ENCODE data around the gene SHROOM1.
"Not testable (repeated sequence)": the region's sequence is repeated elsewhere in the genome, so short reads cannot be mapped to it uniquely, and the experiment has no call there.

The SHROOM1 gene, protein sequence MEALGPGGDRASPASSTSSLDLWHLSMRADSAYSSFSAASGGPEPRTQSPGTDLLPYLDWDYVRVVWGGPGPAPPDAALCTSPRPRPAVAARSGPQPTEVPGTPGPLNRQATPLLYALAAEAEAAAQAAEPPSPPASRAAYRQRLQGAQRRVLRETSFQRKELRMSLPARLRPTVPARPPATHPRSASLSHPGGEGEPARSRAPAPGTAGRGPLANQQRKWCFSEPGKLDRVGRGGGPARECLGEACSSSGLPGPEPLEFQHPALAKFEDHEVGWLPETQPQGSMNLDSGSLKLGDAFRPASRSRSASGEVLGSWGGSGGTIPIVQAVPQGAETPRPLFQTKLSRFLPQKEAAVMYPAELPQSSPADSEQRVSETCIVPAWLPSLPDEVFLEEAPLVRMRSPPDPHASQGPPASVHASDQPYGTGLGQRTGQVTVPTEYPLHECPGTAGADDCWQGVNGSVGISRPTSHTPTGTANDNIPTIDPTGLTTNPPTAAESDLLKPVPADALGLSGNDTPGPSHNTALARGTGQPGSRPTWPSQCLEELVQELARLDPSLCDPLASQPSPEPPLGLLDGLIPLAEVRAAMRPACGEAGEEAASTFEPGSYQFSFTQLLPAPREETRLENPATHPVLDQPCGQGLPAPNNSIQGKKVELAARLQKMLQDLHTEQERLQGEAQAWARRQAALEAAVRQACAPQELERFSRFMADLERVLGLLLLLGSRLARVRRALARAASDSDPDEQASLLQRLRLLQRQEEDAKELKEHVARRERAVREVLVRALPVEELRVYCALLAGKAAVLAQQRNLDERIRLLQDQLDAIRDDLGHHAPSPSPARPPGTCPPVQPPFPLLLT

DNA sequence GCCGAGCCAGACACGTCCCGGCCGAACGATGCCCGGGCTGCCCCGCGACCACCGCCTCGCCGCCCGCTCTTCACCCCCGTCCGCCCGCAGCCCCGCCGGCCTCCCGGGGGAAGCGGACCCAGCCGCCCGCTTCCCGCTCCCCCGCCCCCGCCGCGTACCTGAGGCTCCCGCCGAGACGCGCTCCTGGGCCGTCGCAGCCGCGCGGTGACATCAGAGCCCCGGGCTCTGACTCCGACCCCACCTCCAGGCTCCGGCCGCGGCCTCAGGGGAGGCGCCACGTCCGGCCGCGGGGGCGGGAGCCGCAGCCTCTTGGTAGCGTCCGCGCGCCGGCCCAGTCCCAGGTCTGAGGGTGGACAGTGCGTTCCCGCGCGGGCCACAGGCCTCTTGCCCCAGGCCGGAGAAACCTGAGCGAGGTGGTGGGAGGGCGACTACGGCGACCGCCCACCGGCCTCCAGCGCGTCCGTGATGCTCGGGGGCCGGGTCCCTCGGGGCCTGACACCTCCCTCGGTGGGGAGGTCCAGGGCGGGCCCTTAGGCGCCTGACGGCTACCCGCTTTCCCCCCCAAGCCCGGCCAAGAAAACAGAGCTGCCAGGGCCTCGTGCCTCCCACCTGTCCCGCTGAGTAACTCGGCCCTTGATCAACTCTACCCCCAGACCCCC lies at the start of gene SHROOM1:
Gene SHROOM1 (minus strand): TSS at position 212 of the 659 bp plus-strand sequence. CDS start 4,507 bp downstream, outside the sequence.
- DNase-seq = no peak

DNA sequence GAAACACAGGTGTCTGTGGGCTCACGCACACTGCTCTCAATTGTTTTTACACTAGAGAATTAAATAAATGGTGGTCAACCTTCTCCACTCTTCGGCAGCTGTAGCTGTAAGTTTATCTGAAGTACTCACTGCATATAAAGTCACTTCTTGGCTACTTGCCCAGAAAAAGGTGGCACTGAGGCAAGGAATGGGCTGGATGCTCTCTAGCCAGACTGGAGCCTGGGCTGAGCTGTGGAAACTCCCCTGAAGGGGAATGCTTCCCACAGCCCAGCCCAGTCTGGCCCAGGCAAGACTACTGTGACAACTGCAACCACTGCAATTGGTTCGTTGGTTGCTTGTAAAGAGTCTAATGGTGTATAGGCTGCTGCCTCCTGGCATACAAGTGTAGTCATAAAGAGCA lies 47.5 kb upstream of the SHROOM1 start:
- DNase-seq = peak; percentile 29

DNA sequence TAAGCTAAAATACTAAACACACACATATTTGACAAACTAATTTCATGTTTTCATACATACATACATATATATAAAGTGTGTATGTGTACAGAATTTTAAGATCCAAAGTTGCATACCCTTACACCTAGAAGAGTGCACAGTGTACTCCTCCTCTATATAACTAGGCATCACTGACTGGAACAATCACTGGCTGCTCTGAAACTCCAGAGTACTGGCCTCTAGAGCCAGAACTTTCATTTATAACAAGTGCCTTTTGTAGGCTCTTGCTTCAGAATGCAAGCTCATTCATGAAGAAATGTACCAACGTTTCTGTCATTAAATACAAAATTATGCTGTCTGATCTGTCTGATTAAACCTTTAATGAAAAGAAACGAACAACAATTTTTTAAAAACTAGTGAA lies 47.0 kb upstream of the SHROOM1 start:
- no peak for DNase-seq

DNA sequence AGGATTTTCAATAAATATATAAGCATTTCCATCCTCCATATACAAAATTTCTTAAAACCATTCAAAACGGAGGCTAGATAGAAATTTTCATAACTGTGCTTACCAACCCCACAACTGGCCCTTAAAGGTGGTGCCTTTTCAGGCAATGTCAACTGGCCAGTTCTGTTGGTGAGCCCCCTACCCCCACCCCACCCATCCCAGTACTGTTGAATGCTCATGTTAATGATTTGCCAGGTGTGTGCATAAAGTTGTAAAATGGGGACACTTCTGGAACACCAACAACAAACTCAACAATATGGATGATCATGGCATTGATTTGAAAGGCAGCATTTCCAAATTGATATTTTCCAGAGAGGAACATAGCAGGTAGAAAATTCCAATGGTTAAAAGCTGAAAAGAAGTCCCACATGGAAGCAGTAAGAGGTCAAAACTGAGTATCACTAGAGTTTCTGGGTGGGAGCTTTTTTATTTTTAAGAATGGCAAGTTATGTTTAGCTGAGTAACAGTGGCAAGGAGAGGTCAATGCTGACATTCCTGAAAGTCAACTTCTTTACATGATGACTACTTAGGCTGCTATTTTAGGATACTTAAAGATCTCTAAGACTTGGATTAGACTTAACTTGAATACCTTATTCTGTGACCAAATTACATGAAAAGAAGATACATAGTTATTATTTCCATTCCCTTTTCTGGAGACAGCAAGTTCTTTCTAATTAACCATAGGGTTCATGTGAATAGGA lies 45.7 kb upstream of the SHROOM1 start:
- no peak for DNase-seq

DNA sequence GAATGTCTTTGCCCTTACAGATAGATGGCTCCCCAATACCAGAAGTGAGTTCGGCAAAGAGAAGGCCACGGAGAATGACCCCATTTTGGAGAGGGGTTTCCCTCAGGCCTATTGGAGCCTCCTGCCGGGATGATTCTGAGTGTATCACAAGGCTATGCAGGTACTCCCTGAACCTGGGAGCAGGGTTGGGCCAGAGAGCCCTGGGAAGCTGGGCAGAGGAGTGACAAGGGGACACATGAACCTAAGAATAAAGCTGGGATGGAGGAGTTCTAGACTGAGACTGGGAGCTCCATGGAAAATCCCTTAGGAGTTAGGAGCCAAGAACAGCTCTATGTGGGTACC lies 43.5 kb upstream of the SHROOM1 start:
- DNase-seq = no peak

DNA sequence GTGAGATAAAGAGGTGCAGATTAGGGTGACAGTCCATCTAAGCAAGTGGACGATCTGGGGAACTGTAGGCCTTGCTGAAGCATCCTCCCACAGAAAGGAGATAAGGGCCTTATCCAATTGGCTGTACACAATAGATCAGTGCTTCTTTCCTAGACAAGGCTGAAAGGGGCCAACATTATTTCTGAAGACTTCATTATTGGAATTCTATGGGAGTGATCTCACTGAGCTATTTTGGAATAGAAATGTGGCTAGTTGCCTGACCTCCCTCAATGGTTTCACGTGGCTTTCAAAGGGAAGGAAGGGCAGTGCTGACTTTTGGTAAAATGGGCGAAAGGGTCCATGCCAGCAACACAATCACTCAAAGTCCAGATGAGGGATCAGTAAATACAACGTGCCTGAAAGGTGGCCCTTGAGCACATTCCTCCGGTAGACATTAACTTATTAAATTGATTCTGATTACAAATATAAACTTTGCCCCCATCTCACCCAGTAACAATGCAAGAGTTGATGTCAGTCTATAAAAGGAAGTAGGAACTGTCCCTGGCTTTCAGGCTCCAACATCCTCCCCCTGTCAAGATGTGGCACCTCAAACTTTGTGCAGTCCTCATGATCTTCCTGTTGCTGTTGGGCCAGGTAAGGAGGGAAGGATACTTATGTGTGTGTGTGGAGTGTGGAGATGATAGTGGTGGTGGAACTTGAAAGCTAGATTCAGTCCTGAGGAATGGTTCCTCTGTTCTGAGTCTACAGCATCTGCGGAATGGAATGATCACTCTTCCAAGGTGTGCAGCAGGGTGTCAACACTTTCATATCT lies 42.9 kb upstream of the SHROOM1 start, which contains the start of gene LEAP2:
Gene LEAP2 (plus strand): TSS at position 550 of the 811 bp plus-strand sequence. CDS start 27 bp downstream, at position 577.
- no peak for DNase-seq

DNA sequence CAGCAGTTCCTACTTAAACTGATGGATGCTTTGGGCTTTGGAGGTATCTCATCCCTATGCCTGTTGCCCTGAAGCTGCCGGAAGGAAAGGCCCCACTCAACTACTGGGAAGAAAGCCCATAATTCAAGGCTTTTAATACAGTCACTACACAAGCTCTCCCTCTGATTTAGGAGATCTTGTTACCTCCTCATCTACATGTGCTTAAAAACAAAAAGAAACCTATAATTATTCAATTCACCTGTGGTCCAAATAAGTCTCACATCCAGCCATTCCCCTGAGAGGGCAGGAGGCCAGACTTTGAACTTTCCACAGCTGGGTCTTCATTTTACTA lies 42.3 kb upstream of the SHROOM1 start:
- no peak for DNase-seq

DNA sequence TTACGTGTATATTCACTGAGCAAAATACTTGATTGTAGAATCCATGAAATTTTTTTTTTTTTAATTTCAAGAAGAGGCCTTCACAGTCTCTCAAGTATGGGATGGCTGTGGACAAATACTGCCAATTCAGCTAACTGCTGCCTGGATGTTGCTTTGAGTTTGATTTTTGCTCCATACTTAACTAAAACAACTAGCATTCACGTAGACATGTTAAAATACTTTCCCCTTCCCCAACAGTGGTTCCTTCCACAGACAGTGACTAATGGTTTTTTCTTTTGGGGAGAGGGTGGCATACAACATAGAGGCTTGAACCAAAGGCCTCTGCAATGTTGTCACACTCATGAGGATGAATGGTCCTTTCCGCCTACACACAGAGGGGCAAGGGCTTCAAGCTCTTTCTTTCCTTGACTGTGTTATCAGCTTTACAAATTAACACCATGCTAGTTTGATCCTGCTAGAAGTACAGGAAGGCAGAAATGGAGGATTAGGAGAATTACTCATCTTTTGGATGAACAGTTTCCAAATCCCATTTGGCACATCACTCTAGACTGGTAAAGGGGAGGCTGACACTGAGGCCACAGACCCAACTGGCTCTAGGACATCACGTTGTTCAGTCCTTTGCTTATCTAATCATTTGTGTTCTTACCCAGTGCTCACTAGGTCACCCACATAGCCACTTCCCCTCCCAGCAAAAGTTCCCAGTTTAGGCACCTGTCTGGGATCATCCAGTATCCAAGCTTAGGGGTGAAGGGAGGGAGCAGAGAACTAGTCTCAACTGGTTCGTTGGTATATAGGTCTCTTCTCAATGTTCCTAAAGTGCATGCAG lies 41.2 kb upstream of the SHROOM1 start:
- DNase-seq = no peak

DNA sequence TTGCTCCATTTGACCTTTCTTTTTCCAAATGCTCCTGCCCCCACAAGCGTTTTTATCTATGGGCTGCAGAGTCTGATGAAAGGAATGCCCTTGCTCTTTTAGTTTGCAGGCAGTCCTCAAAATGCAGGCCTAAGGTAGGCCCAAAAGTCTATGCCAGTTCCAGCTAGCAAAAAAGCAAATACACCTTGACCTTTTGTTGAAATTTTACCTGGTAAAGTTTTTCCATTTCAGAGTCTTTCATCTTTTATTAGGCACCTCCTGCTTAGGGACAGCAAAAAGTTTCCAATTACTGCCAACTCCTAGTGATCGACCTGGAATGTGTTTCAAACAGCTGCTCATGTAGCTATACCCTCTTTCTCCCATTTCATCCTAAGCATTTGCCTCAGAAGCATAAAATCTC lies 40.4 kb upstream of the SHROOM1 start:
- DNase-seq = no peak

DNA sequence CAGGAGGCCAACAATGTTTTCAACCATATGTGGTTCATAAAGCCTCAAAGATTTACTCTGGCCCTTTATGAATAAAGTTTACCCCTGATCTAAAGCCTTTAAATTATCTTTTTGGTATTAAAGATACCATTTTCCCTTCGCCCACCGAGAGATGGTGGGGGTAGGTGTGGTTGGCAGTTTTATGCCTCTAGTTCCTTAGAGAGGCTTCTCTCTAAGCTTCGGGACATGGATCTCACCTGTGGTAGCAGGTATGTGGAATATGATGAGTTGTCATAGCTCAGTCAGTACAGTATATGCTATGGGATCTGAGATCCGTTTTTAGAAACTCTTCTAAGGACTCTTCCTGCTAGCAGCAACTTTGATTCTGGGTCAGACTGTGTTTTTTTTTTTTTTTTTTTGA lies 38.3 kb upstream of the SHROOM1 start:
- no peak for DNase-seq

DNA sequence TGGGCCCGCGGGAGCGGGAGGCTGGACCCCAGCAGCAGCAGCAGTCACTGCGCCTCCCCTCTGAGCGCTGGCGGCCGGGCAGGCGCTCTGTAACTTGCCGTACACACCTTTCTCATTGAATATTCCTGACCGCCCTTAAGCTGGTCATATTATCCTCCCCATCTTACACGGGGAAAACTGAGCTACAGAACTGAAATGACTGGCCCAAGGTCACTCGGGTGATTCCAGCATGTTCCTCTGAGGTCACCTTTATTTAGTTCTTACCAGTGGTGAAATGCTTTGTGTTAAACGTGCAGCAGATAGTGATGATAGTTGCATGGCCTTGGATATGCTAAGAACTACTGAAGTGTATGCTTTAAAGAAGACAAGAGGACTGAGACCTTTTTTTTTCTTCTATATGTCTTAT lies 36.6 kb upstream of the SHROOM1 start:
- DNase-seq = no peak

DNA sequence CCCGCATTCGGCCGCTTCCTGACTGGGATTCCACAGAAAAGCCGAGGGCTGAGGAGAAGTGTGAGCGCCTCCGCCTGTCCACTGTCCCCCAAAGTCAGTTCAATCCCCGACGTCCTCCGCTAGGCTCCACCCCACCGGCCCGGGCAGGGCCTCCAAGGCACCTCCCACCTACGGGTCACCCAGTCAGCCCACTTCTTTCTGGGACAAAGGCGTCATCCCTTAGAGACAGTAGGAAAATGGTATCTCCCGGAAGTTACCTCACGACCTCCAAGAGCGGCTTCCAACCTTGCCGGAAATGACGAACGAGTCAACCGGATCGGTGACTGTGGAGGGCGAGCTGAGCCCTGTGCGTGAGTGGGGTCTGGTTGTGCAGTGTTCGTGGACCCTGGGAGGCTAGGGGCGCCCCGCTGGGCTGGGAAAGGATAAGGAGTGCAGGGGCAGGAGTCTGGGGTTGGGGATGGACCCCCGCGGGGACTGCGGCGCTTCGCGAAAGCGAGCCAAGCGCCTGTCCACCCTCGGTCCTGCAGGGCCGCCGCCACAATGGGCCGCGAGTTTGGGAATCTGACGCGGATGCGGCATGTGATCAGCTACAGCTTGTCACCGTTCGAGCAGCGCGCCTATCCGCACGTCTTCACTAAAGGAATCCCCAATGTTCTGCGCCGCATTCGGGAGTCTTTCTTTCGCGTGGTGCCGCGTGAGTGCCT lies 36.0 kb upstream of the SHROOM1 start, which contains the start of the genes GDF9 and UQCRQ:
Gene GDF9 (minus strand): TSS at position 128 of the 704 bp plus-strand sequence. CDS start 1,936 bp downstream, outside the sequence.
Gene UQCRQ (plus strand): TSS at position 301 of the 704 bp plus-strand sequence. CDS start 240 bp downstream, at position 541.
- DNase-seq = peak; percentile 94

DNA sequence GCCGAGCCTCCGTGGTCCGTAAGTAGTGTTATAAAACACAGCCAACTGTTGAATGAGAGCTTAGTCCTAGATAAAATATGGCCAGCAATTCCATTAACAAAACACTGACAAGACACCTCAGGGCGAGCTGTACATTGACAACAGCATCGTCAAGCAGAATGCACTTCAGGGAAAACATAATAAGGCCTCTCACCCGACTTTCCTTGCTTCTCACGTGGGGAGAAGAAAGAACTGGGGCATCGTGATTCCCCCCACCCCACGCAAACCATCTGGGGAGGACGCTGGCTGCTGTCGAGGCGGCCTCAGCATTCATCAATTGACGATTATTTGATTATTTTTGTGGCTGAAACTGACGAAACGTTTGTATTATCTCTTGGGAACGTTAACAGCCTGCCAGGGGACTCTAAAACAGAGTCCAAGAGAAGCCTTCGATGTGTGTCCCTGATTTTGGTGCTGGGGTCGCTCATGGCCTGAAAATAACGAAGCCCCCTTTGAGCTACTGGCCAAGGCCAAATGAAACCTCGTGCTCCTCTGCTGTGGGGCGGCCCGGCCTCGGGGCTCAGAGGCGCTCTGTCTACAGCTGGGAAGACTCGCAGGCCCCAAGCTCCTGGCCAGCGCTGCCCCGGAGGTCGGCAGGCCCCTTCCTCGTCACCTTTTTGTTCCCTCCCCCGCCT lies 35.4 kb upstream of the SHROOM1 start:
- DNase-seq = no peak

DNA sequence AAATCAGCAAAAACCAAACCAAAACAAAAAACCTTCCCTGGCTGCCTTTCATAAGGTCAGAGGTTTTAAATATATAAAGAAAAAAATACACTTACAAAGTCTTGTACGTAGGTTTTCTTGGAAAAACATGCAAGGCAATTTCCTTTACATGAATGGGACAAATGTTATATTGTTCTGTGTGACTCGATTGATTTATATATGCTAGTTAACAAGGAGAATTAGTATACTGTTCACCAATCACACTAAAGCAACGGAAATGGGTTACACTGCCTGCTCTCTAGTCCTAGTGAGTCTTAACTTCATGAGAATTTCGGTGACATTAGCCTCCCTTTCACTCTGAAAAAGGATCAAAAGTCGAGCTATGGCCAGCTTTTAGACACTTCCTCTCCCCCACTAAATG lies 30.3 kb upstream of the SHROOM1 start:
- no peak for DNase-seq

DNA sequence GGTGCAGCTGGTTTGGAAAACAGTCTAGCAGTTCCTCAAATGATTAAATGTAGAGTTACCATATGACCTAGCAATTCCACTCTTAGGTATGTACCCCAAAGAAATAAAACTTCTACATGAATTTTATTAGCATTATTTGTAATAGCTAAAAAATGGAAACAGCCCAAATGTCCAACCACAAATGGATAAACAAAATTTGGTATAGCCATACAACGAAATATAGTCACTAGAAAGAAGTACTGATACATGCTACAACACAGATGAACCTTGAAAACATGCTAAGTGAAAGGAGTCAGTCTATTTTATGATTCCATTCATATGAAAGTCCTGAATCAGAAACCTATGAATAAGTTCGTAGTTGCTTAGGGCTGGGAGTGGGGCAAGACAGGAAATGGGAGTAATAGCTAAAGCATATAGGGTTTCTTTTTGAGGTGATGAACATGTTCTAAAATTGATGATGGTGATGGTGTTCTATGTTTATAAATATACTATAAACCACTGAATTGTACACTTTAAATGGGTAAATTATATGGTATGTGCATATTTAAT lies 29.5 kb upstream of the SHROOM1 start:
- no peak for DNase-seq

DNA sequence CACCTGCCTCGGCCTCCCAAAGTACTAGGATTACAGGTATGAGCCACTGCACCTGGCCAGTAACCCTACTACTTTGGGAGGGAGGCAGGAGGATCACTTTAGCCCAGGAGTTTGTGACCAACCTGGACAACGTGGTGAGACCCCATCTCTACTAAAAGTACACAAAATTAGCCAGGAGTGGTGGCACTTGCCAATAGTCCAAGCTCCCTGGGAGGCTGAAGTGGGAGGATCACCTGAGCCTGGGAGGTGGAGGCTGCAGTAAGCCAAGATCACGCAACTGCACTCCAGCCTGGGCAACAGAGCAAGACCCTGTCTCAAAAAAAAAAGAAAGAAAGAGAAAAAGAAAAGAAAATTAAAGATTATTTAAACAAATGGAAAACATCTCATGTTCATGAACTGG lies 25.6 kb upstream of the SHROOM1 start:
- no peak for DNase-seq

DNA sequence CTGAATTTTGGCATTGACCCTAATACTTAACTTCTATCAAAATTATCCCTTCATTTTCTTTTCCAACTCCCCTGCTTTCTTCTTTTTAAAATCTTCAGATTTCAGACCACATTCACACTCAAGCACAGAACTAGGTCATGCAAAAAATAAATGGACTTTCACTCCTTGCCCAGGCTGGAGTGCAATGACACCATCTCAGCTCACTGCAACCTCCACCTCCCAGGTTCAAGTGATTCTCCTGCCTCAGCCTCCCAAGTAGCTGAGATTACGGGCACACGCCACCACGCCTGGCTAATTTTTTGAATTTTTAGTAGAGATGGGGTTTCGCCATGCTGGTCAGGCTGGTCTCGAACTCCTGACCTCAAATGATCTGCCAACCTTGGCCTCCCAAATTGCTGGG lies 24.5 kb upstream of the SHROOM1 start:
- not testable (repeated sequence) for DNase-seq

DNA sequence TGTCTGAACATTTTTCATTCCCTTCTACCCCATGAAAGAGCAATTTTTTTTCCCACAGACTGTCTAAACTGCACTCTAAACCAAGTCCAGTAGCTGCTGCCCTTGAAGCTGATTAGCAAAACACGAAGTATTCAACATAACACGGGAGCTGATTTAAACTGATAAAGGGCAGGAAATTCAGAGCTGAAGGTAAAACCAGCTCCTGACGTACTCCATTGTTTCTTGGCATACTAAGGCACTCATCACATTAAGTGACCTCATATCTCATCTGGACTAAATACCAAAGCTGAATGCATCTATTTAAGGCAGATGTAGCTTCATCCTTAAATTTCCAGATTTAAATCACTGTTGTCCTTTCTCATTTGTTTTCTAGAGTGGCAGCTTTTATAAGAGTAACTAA lies 23.9 kb upstream of the SHROOM1 start:
- no peak for DNase-seq

DNA sequence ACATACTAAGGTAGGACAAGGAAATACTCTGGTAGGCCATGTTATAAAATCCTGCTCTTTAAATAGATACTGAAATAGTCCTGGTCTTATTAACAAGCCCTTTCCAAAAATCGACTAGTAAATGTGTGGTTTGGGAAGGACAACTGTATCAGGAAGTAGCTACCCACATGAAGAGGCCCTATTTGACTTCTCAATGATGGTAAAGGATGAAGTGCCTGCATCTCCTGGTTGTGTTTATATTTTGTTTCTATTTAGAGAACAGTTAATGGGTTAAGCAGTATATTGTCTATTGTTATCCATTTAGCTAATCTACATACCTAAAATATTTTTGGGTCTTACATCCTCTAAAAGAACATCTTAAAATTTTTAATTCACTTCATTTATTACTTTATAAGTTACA lies 23.3 kb upstream of the SHROOM1 start:
- DNase-seq = no peak

Measured in NCI-H187 treated with DMSO at 0.1 percent for 48 hours (cell line).